Measurements from ENCODE around the gene TTBK1.

The TTBK1 gene

DNA sequence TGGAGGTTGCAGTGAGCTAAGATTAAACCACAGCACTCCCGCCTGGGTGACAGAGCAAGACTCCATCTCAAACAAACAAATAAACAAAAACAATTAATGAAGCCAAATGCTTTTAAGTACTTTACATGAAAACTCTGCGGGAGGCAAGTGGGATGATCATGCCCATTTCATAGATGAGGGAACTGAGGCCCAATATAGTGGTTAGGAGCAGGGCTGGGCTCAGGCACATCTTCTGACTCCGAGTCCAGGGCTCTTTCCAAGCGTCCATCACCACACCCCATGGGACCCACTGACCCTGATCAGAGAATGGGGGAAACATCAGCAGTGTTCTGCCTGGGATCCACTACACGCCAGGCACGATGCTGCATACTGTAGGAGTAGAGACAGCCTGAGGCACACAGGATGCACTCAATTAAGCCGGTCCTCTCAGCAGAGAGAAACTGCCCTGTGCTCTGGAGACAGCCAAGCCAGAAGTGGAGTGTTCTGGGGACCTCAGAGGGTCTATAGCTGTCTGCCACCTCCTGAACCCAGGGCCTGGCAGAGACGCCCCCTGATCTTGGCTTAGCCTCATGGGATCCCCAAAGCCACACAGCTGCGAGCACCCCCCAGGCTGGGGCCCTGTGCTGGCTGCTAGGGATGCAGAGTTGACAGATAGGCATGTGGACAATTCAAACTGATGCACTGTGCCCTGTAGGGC, 13.5 kb downstream of the TTBK1 start:
- no peak for DNase-seq

DNA sequence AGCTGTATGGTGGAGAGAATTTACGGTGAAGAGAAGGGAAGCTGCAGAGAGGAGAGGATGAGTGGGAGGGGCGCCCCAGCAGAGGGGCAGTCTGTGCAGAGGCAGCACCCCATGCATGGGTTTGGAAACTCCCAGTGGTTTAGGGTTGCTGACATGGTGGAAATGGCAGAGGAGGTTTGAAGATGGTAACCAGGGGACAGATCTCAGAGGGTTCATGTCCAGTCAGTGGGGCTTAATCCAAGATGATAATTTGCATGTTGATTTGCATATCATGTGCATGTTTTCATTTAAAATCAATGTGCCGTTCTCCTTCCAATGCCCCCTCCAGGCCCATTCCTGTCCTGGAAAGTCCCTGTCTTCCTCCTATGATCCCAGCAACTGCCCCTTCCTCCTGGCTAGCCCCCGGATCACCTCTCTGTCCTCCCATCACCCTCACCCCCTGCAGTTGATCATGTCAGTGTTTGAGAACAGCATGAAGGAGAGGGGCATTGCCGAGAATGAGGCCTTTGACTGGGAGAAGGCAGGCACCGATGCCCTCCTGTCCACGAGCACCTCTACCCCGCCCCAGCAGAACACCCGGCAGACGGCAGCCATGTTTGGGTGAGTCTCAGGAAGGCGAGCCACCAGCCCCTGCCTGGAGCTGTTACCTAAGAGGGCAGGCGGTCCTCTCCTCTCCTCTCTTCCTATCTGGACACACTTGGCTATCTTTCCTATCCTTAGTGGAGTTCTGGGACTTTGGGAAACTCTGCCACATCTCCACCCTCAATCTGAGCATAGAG, 14.3 kb downstream of the TTBK1 start:
- no peak for DNase-seq

DNA sequence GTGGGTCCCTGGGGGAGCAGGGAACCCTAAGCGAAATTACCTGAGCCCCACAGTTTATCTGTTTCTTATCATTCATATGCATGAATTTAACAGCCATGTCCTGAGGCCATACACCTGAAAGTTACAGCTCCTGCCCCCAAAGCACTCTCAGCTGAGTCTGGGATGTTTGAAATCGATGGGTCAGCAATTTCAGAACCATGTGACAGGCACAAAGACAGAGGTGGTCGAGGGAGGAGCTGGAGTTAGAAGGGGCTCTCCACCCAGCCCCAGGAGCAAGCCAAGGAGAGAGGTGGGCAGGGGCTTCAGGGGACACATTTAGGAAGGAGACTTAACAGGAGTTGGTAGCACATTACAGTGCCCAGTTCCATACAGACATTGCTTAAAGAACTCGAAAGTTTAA, 14.9 kb downstream of the TTBK1 start:
- DNase-seq: no peak

DNA sequence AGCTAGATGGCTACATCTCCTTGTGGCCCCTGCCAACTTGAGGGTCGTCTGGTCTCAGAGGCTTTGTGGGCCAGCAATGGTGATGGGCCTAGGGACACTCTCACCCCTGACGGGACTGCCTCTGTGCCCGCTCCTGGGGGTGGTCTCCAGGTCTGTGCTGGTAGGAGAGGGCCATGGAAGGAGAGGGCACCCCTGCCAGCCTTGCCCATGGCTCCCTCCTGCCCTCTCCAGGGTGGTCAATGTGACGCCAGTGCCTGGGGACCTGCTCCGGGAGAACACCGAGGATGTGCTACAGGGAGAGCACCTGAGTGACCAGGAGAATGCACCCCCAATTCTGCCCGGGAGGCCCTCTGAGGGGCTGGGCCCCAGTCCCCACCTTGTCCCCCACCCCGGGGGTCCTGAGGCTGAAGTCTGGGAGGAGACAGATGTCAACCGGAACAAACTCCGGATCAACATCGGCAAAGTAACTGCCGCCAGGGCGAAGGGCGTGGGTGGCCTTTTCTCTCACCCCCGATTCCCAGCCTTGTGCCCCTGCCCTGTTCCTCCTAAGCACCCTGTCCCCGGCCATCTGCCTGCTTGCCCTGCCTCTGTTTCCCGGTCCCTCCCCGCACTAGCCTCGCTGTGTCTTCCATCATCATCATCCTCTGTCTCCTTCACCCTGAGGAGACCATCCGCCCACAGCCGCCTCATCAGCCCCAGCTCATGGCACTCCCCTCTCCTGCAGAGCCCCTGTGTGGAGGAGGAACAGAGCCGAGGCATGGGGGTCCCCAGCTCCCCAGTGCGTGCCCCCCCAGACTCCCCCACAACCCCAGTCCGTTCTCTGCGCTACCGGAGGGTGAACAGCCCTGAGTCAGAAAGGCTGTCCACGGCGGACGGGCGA, 15.8 kb downstream of the TTBK1 start:
- no peak for DNase-seq

DNA sequence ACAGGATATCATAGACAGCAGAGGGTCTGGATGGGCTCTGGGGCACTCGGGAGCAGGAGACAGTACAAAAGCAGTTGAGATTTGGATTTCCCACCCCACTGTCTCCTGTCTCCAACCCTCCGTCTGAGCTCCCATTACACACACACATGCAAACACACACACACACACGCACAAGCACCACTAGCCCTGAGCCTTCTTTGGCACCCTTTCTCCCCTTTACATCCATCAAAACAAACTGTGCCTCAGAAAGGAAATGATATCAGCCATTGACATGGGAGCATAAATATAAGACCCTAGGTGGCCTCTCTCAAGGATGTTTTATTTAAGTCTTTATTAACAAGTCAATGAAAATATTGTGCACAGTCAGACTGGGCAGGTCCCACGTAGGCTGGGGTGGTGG, 17.5 kb downstream of the TTBK1 start:
- DNase-seq: no peak

DNA sequence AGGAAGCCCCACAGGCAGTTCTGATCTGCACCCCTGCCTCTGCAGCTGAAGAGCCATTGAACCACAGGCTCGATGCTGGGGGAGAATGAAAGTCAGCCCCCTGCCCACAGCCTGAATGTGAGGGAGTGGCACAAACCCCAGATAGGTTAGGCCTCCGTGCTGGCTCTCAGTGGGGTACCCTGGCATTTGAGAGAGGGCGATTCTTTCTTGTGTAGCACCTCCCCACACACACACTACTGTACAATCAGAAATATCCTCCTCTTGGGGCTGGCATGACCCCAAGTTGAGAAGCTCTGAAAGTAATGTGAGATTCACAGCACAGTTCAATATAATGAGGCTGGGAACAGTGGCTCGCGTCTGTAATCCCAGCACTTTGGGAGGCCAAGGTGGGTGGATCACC, 17.9 kb downstream of the TTBK1 start:
- DNase-seq: no peak

DNA sequence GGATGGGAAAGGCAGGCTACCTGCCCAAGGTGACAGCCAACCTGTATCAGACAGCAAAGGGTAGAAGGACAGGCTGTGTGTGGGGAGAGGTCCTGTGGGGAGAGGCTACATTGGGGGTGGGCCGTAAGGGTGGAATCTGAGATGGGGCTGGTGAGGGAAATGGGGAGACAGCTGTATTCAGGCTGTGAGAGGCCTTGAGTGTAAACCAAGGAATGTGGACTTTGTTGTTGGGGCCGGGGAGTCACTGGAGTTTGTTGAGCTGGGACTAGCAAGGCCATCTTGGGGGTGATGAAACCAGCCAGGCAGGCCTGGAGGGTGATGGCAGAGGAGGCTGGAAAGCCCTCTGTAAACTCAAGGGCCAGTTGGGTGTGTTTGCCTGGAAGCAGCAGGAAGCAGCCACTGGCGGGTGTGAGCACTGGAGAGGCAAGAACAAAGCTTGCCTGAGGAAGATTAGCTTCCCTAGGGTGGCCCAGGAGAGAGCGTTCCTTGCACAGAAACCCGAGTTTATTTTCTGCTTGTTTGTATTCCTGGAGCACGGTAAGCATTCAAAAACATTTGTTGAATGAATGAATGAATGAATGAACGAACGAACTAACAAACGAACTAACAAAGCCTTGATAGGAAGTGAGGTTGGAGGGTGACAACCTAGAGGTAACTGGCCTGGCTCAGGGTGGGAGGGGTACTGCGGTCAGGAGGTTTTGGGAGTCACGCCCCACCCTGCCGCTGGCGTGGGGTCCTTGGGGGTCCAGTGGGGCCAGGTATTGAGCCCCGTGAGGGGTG, 18.9 kb downstream of the TTBK1 start:
- no peak for DNase-seq

DNA sequence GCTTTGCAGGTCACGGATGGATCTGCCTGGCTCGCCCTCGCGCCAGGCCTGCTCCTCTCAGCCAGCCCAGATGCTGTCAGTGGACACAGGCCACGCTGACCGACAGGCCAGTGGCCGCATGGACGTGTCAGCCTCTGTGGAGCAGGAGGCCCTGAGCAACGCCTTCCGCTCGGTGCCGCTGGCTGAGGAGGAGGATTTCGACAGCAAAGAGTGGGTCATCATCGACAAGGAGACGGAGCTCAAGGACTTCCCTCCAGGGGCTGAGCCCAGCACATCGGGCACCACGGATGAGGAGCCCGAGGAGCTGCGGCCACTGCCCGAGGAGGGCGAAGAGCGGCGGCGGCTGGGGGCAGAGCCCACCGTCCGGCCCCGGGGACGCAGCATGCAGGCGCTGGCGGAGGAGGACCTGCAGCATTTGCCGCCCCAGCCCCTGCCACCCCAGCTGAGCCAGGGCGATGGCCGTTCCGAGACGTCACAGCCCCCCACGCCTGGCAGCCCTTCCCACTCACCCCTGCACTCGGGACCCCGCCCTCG, 19.6 kb downstream of the TTBK1 start:
- no peak for DNase-seq

DNA sequence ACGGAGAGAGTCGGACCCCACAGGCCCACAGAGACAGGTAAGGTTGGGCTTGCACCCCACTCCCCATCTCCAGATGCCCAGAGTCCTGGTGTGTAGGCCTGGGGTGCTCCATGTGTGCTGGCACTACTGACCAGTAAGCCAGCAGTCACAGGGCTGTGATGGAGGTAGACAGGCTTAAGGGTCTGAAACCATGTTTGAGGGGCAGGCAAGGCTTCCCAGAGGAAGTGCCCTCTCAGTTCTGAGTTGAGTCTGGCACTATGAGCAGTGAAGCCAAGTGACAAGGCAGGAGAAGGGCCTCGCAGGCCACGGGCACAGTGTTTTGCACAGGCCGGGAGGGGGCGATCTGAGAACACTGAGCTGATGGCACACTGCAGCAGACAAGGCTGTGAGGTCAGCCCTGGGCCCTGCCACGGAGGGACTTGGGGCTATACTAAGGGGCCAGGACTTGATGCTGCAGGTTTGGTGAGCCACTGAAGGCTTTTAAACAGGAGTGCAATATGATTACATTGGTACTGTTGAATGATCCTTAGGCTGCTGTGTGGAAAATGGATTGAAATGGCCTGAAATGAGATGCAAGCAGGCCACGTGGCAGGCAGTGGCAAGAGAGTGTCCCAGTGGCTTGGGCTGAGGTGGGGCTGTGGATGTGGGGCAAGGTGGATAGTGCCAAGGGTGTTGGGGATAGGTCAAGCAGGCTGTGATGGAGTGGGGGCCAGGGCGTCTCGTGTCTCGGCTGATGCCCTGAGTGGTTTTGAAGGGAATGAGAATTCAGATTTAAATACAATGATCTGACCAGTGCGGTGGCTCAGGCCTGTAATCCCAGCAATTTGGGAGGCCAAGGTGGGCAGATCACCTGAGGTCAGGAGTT, 20.3 kb downstream of the TTBK1 start:
- DNase-seq: peak; percentile 85

DNA sequence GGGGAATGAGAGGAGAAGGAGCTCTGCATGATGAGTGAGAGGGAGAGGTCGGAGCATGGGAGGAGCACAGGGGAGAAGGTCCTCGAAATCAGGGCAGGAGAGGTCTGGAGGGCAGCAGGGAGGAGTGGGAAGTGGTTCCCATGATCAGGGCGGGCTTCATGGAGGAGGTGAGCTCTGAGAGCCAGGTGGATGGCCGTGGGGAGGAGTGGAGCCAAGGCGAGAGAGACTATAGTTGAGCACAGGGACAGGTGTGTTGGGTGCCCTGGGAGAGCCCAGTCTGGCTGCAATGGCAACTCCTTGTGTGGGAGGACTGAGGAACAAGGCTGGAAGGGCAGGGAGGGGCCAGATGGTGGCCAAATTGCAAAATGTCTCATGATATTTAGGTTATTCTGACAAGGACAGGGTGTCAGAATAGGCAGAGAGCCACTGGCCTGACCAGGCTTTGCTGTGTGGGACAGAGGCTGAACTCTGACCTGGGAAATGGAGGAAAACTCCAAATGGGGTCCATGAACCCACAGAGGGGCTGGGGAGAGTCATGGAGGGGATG, 21.4 kb downstream of the TTBK1 start:
- no peak for DNase-seq

DNA sequence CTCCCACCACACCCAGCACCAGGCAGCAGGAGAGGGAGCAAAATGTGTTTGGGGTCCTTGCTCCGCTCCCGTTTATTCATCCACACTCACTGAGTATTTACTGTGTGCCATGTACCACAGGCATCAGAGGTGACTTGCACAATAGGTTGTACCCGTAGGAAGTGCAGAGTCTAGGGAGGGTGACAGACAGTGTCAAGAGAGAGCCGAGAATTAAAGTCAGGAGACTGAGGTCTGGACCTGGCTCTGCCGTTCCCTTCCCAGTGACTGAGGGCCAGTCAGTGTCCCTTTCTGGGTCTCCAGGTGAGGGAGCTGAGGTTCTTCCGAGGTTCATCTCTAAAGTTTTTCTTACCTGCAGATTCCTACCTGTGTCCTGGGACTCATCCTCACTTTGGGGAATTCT, 22.3 kb downstream of the TTBK1 start:
- DNase-seq: no peak

DNA sequence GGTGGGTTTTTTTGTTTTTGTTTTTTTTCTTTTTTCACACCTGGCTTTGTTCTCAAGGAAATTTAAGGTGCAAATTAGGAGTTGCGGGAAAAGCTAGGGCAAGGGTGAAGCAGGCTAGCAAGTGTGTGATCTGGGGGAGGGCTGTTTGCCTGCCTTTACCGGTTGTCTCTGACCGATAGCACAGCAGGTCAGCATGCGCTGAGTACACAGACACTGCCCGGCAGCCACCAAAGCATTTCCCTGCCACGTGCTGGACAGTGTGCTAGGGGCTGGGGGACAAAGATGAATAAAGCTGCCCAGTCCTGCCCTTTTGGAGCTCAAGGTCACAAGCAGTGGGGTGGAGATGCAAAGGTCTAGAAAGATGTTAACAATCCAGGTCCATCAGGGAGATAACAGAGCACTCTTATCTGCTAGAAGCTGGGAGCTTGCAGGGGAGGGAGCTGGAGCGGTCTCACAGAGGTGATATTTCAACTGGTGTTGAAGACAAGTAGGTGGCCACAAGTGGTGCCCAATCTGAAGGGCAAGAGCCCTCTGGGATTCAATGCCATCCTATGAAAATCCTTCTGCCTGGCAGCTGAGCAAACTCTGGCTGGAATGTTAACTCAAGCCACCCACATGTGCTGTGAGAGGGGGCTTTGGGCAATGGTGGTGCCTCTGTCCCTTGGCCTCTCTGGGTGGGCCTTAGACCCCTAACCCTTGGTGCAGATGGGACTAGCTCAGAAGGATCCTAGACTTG, 24.5 kb downstream of the TTBK1 start:
- no peak for DNase-seq

DNA sequence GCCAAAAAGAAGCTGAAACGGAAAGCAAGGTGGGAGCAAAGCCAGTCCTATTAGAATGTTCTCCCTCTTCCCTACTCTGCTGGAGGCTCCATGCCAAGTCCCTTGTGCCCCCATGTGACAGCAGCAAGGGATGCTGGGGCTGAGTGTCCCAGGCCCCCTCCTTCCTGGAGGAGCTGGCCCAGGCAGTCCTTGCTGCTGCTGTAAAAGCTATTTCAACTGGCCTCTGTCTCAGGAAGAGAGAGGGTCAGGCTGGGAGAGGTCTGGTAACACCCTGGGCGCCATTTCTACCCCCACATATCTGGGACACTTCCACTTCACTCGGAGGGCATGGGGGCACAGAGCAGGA, 25.0 kb downstream of the TTBK1 start:
- no peak for DNase-seq

DNA sequence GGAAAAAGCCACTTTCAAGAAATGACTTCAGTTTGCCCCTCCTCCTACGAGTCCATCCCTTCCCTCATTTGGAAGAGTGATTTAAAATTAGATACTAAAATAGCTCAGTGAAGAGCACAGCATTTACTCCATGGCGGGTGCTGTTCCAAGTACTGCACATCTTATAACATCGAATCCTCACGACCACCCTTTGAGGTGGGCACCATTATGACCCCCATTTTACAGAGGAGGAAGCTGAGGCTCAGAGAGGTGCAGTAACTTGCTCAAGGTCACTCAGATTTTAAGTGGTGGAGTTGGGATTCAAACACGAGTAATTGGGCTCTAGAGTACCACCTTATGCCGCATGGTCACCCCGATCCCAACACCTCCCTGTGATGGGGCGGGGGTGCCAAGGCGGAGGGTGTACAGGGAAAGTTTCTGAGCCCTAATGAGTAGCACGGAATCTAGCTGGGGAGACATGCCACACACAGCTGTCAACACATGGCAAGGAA, 25.5 kb downstream of the TTBK1 start:
- no peak for DNase-seq

DNA sequence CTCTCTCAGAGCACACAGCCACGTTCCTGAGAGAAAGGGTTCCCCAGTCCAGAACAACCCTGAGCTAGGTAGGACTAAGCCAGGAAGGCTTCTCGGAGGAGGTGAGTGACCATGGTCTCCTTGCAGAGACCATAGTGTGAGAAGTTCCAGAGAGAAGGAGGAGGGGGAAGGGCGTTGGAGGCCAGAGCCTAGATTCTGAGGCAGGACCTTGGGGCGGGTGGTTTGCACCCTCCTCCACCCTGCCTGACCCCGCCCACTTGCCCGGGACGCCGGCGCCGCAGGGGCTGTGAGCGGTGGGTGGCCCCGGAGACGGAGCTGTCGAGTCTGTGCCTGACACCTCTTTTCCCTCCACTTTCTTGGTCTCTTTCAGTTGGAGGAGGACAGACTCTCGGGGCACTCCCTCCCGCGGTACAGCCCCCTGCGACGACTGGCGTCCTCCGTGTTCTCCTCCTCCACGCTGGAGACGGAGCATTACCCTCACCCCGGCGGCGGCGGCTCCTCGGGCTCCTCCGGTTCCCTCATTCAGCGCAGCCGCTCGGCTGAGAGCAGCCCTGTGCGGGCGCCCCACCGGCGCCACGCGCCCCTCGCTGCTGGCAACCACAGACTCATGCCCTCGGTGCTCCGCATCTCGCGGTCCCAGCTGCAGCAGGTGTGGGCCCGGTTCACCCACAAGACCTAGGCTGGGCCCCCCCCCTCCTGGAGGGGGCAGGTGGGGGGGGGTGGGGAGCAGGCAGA, 26.2 kb downstream of the TTBK1 start:
- peak; percentile 66 for DNase-seq

DNA sequence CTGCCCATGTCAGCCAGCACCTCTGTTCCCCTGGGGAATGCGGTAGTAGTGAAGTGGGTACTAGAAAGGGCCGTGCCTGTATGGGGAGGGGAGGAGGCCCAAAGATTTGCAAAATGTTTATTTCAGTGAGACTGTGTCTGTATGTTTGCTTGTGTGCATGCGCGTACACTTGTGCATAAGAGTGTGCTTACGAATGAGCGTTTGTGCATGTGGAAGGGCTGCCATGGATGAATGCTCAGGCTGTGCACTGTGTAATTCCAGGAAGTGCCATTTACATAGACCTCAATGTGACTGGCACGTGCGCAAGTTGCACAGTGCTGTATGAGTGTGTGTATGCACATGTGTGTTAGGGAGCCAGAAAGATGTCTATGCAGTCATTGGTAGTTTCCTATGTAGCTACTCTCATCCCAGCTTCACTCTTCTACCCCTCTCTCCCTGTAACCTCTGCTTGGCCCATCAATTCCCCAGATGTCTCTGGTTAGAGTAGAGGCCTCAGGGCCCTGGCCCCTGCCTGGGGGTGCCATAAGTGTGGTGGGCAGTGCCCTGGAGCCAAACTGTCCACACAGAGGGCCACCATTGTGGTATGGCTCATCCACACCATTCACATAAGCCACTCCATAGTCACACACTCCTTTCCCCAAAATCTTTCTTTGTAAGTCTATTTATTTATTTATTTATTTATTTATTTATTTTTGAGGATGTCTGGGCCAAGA, 28.0 kb downstream of the TTBK1 start:
- DNase-seq: no peak

DNA sequence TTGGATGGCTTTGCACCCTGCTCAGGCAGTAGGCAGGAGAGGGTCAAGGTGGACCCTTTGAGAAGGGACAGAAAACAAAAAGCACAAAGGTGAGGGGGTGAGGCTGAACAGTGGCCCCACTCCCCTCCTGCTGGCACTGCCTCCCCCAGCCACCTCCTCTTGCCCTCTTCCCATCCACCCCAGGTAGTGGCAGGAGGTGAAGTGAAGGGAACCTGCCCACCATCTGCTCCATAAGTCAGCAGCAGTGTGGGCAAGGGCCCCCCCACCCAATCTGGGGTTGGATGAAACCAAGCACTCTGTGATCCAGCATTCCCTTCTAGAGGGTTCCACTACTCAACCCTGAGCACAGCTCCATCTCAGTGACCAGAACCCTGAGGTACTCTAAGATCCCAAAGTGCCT, 28.7 kb downstream of the TTBK1 start:
- DNase-seq: no peak

DNA sequence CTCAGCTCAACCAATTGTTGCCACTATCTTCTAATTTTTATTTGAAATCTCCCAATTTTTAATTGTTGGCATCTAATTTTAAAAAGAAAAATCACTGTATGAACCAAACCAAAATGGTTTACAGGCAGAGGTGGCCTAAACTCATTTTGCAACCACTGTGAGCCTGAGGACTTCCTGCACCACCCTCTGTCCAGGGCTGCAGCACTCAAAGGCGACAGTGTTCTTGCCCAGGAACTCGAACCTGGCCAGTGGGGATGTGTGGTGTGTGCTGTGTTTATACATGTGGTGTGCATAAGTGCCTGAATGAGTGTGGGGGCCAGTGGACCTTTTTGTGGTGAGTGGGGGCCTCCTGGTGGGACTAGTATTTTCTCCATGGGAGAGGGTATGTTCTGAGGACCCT, 30.4 kb downstream of the TTBK1 start:
- no peak for DNase-seq

Measured in stimulated activated CD8-positive, alpha-beta memory T cell treated with anti-CD3 and anti-CD28 coated beads, Interleukin-4, amount 100 ng/mL, for 48 hours (primary cell).